Sigmoid colon (tissue), 4 donors: ENCODE measurements around the gene CAMTA1.

Experiments used
- EP300 ChIP-seq, 4 donors: sonication (generic); formaldehyde crosslinking; IDR thresholded peaks; one replicate each; pipeline ENCODE4 v1.6.1; 2017; ENCODE audit warnings: antibody characterized with exemption in 4 of 4
- POLR2A ChIP-seq, 2 donors: fragments of 450-650 bp; IDR thresholded peaks; one replicate each; pipeline ENCODE4 v1.6.1; 2016; ENCODE audit warnings: antibody characterized with exemption in 2 of 2, mild to moderate bottlenecking in 2 of 2, moderate library complexity in 2 of 2
- POLR2AphosphoS5 ChIP-seq, 4 donors: sonication (generic); formaldehyde crosslinking; IDR thresholded peaks; one replicate each; pipeline ENCODE4 v1.6.1; 2017; ENCODE audit warnings: antibody characterized with exemption in 4 of 4
- TF ChIP-seq, protein P1 (sequence below), 4 experiments: fragments of 450-650 bp in 3 of 4; fragments of 200-600 bp in 1 of 4; IDR thresholded peaks; one replicate each; pipeline ENCODE4 v1.5.1; 2016 to 2019; ENCODE audit warnings: antibody characterized with exemption in 4 of 4, mild to moderate bottlenecking in 3 of 4, moderate library complexity in 2 of 4

DNA sequence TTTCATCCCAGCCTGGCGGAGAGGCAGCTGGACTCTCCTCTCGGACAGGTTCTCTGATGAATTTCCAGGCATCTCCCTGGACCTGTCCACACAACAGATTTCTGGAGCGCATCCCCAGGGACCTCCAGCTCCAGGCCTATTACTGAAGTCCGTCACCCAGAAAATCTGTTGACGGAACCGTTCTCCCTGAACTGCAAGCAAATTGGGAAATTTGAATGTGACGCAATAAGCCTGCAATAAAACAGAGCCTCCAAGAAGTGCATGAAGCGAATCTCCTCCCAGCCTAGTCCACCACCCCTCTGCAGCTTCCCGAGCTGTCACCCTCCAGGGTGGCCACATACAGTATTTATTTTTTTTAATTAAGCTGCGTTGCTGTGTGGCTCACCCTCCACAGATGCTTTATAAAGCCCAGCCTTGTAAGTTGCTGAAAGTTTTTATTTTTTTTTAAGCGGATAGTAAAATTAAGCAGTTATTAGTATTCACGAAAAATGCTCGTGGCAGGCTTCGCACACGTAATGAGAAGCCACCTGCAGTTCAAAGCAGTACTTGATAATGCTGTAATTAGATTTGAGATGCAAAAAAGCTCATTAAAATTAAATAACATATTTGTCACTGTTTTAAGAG is 173.3 kb downstream of the CAMTA1 start:
- TF ChIP-seq, protein P1, sequence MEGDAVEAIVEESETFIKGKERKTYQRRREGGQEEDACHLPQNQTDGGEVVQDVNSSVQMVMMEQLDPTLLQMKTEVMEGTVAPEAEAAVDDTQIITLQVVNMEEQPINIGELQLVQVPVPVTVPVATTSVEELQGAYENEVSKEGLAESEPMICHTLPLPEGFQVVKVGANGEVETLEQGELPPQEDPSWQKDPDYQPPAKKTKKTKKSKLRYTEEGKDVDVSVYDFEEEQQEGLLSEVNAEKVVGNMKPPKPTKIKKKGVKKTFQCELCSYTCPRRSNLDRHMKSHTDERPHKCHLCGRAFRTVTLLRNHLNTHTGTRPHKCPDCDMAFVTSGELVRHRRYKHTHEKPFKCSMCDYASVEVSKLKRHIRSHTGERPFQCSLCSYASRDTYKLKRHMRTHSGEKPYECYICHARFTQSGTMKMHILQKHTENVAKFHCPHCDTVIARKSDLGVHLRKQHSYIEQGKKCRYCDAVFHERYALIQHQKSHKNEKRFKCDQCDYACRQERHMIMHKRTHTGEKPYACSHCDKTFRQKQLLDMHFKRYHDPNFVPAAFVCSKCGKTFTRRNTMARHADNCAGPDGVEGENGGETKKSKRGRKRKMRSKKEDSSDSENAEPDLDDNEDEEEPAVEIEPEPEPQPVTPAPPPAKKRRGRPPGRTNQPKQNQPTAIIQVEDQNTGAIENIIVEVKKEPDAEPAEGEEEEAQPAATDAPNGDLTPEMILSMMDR (IDR thresholded peaks at IDR 0.05): no peak
- TF ChIP-seq POLR2A (IDR thresholded peaks at IDR 0.05) (no peak), EP300 (IDR thresholded peaks at IDR 0.05) (no peak), POLR2AphosphoS5 (IDR thresholded peaks at IDR 0.05) (no peak)
